ENCODE data around the gene ANKS6.

DNA sequence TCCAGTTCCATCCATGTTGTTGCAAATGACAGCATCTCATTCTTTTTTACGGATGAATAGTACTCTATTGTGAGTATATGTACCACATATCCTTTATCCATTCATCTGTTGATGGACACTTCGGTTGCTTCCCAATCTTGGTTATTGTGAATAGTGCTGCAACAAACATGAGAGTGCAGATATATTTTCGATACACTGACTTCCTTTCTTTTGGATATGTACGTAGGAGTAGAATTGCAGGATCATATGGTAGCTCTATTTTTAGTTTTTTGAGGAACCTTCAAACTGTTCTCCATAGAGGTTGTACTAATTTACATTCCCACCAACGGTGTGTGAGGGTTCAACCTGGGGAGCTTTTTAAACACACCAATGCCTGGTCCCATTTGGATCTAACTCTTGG, 33.4 kb upstream of the ANKS6 start:
- TF ChIP-seq, protein P1, sequence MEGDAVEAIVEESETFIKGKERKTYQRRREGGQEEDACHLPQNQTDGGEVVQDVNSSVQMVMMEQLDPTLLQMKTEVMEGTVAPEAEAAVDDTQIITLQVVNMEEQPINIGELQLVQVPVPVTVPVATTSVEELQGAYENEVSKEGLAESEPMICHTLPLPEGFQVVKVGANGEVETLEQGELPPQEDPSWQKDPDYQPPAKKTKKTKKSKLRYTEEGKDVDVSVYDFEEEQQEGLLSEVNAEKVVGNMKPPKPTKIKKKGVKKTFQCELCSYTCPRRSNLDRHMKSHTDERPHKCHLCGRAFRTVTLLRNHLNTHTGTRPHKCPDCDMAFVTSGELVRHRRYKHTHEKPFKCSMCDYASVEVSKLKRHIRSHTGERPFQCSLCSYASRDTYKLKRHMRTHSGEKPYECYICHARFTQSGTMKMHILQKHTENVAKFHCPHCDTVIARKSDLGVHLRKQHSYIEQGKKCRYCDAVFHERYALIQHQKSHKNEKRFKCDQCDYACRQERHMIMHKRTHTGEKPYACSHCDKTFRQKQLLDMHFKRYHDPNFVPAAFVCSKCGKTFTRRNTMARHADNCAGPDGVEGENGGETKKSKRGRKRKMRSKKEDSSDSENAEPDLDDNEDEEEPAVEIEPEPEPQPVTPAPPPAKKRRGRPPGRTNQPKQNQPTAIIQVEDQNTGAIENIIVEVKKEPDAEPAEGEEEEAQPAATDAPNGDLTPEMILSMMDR (IDR thresholded peaks at IDR 0.05) = no peak
- no peak for TF ChIP-seq EZH2phosphoT487 (IDR thresholded peaks at IDR 0.05)
- TF ChIP-seq EZH2 (IDR thresholded peaks at IDR 0.05) = no peak
